Activated naive CD4-positive, alpha-beta T cell treated with anti-CD3 and anti-CD28 coated beads, Interleukin-2, amount 50 U/mL, for 16 hours (primary cell): Measurements from ENCODE around the gene RIN3.
A peak's percentile ranks its signal among the peaks of the same experiment; 100 is the strongest.

Source experiments
- DNase-seq: peaks from one replicate; pipeline ENCODE4 v3.0.0-alpha.2; 2020

RIN3 gene

GRCh38 chr14:92601131-92601710, 87.6 kb downstream of the RIN3 start:
- DNase-seq = no peak

GRCh38 chr14:92601757-92602417, 88.3 kb downstream of the RIN3 start:
- DNase-seq = no peak

- peak; percentile 66 for DNase-seq
Observed at GRCh38 chr14:92603309-92604242, 90.0 kb downstream of the RIN3 start.

GRCh38 chr14:92605274-92605940, 91.8 kb downstream of the RIN3 start:
- DNase-seq = no peak

GRCh38 chr14:92607251-92607650, 93.7 kb downstream of the RIN3 start:
- DNase-seq = no peak

- DNase-seq = no peak
Observed at GRCh38 chr14:92607702-92608429, 94.3 kb downstream of the RIN3 start.

GRCh38 chr14:92609955-92610354, 96.4 kb downstream of the RIN3 start:
- DNase-seq = no peak

GRCh38 chr14:92610849-92611271, 97.3 kb downstream of the RIN3 start:
- no peak for DNase-seq

- peak; percentile 75 for DNase-seq
Observed at GRCh38 chr14:92613008-92613658, 99.6 kb downstream of the RIN3 start.

GRCh38 chr14:92613681-92614260, 100.2 kb downstream of the RIN3 start:
- no peak for DNase-seq

- DNase-seq = peak; percentile 41
Observed at GRCh38 chr14:92615451-92615850, 101.9 kb downstream of the RIN3 start.

- no peak for DNase-seq
Observed at GRCh38 chr14:92616178-92616577, 102.6 kb downstream of the RIN3 start.

- no peak for DNase-seq
Observed at GRCh38 chr14:92617581-92617980, 104.0 kb downstream of the RIN3 start.

- no peak for DNase-seq
Observed at GRCh38 chr14:92619671-92620456, 106.3 kb downstream of the RIN3 start.

- DNase-seq = no peak
Observed at GRCh38 chr14:92622311-92622710, 108.7 kb downstream of the RIN3 start.

- no peak for DNase-seq
Observed at GRCh38 chr14:92624764-92625163, 111.2 kb downstream of the RIN3 start.

GRCh38 chr14:92625213-92625612, 111.6 kb downstream of the RIN3 start:
- no peak for DNase-seq

GRCh38 chr14:92626041-92626440, 112.5 kb downstream of the RIN3 start:
- DNase-seq = no peak

- no peak for DNase-seq
Observed at GRCh38 chr14:92627707-92628215, 114.2 kb downstream of the RIN3 start.

- no peak for DNase-seq
Observed at GRCh38 chr14:92628636-92629035, 115.1 kb downstream of the RIN3 start.
